GM12878 (cell line): ENCODE results near the gene KLC4.

Source experiments
- ASH2L ChIP-seq: fragments of 300-600, 200-600 bp; sonication (generic); IDR thresholded peaks from 2 replicates; pipeline ENCODE4 v1.6.1; 2017; ENCODE audit warnings: low read depth, mild to moderate bottlenecking, borderline replicate concordance
- EP300 ChIP-seq, 2 experiments: fragments of 150-350 bp in 1 of 2; IDR thresholded peaks; 2 replicates each; pipeline ENCODE4 v1.6.1; 2011 to 2012; ENCODE audit warnings: low read depth in 2 of 2, low read length in 2 of 2, borderline replicate concordance in 1 of 2, improper control_type of control experiment in 1 of 2, inconsistent platforms in 1 of 2; ENCODE audit not compliant: control insufficient read depth in 1 of 2
- MTA2 ChIP-seq: fragments of 450-650 bp; IDR thresholded peaks from 2 replicates; pipeline ENCODE4 v1.6.1; 2016; ENCODE audit warnings: low read depth, mild to moderate bottlenecking, moderate library complexity
- NR2C2 ChIP-seq: IDR thresholded peaks from 2 replicates; pipeline ENCODE4 v1.6.1; 2011; ENCODE audit warnings: borderline replicate concordance, low read depth; ENCODE audit not compliant: control insufficient read depth, insufficient read length
- POLR2A ChIP-seq: IDR thresholded peaks from 2 replicates; pipeline ENCODE4 v1.6.1; 2011; ENCODE audit warnings: low read depth, mild to moderate bottlenecking, low read length
- RAD21 ChIP-seq: IDR thresholded peaks from 2 replicates; pipeline ENCODE4 v1.6.1; 2011; ENCODE audit warnings: mild to moderate bottlenecking, low read depth, low read length, moderate library complexity; ENCODE audit not compliant: insufficient read depth
- RCOR1 ChIP-seq: conservative IDR thresholded peaks from 2 replicates; pipeline ENCODE4 v1.6.1; 2012; ENCODE audit warnings: low read depth, low read length, improper control_type of control experiment
- ZNF274 ChIP-seq: IDR thresholded peaks from one replicate; pipeline ENCODE4 v1.8.0; 2011; ENCODE audit not compliant: insufficient read length, insufficient read depth
- TF ChIP-seq, protein P1 (sequence below): fragments of 450-650 bp; IDR thresholded peaks from 2 replicates; pipeline ENCODE4 v1.6.1; 2017; ENCODE audit warnings: mild to moderate bottlenecking, low read depth, inconsistent platforms; ENCODE audit not compliant: poor library complexity, severe bottlenecking
- TF ChIP-seq, protein P2 (sequence below): fragments of 450-650 bp; formaldehyde crosslinking; IDR thresholded peaks from 2 replicates; pipeline ENCODE4 v1.4.0; 2022; ENCODE audit warnings: mild to moderate bottlenecking, moderate library complexity
- TF ChIP-seq, protein P3 (sequence below): fragments of 450-650 bp; IDR thresholded peaks from 2 replicates; pipeline ENCODE4 v1.6.1; 2017; ENCODE audit warnings: mild to moderate bottlenecking, moderate library complexity
- TF ChIP-seq, protein P4 (sequence below), 3 experiments: IDR thresholded peaks in 2 of 3; conservative IDR thresholded peaks in 1 of 3; 2 replicates each; pipeline ENCODE4 v1.5.1; 2011; ENCODE audit warnings: low read depth in 3 of 3, low read length in 3 of 3, mild to moderate bottlenecking in 3 of 3, control low read depth in 2 of 3, moderate library complexity in 2 of 3, inconsistent platforms in 1 of 3, mixed read lengths in 1 of 3; ENCODE audit not compliant: control insufficient read depth in 2 of 3, insufficient read depth in 1 of 3; ENCODE audit errors: extremely low read depth in 1 of 3

DNA sequence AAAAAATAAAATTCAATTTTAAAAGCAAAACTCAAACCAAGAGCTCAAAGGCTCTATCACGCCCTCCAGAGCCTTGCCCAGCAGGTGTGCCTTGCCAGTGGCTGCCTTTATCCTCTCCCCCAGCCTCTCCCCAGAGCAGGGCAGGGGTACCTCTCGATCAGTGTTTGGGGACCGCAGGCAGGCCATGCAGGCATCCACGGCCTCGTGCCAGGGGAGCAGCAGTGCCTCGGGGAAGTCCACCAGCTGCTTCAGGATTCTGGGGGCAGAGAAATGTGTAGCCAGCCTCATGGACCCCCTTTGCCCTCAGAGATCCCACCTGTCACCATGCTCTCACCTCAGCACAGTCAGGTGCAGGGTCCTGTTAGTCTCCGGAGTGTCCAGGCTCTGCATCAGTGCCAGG lies 11.4 kb upstream of the KLC4 start:
- TF ChIP-seq, protein P1, sequence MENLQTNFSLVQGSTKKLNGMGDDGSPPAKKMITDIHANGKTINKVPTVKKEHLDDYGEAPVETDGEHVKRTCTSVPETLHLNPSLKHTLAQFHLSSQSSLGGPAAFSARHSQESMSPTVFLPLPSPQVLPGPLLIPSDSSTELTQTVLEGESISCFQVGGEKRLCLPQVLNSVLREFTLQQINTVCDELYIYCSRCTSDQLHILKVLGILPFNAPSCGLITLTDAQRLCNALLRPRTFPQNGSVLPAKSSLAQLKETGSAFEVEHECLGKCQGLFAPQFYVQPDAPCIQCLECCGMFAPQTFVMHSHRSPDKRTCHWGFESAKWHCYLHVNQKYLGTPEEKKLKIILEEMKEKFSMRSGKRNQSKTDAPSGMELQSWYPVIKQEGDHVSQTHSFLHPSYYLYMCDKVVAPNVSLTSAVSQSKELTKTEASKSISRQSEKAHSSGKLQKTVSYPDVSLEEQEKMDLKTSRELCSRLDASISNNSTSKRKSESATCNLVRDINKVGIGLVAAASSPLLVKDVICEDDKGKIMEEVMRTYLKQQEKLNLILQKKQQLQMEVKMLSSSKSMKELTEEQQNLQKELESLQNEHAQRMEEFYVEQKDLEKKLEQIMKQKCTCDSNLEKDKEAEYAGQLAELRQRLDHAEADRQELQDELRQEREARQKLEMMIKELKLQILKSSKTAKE: no peak
- no peak for TF ChIP-seq NR2C2
- TF ChIP-seq, protein P2, sequence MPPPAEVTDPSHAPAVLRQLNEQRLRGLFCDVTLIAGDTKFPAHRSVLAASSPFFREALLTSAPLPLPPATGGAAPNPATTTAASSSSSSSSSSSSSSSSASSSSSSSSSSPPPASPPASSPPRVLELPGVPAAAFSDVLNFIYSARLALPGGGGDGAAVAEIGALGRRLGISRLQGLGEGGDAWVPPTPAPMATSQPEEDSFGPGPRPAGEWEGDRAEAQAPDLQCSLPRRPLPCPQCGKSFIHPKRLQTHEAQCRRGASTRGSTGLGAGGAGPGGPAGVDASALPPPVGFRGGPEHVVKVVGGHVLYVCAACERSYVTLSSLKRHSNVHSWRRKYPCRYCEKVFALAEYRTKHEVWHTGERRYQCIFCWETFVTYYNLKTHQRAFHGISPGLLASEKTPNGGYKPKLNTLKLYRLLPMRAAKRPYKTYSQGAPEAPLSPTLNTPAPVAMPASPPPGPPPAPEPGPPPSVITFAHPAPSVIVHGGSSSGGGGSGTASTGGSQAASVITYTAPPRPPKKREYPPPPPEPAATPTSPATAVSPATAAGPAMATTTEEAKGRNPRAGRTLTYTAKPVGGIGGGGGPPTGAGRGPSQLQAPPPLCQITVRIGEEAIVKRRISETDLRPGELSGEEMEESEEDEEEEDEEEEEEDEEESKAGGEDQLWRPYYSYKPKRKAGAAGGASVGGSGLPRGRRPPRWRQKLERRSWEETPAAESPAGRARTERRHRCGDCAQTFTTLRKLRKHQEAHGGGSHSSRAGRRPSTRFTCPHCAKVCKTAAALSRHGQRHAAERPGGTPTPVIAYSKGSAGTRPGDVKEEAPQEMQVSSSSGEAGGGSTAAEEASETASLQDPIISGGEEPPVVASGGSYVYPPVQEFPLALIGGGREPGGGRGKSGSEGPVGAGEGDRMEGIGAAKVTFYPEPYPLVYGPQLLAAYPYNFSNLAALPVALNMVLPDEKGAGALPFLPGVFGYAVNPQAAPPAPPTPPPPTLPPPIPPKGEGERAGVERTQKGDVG (CRISPR knock-in tag): no peak
- TF ChIP-seq ASH2L: no peak
- TF ChIP-seq RAD21: no peak
- TF ChIP-seq, protein P3, sequence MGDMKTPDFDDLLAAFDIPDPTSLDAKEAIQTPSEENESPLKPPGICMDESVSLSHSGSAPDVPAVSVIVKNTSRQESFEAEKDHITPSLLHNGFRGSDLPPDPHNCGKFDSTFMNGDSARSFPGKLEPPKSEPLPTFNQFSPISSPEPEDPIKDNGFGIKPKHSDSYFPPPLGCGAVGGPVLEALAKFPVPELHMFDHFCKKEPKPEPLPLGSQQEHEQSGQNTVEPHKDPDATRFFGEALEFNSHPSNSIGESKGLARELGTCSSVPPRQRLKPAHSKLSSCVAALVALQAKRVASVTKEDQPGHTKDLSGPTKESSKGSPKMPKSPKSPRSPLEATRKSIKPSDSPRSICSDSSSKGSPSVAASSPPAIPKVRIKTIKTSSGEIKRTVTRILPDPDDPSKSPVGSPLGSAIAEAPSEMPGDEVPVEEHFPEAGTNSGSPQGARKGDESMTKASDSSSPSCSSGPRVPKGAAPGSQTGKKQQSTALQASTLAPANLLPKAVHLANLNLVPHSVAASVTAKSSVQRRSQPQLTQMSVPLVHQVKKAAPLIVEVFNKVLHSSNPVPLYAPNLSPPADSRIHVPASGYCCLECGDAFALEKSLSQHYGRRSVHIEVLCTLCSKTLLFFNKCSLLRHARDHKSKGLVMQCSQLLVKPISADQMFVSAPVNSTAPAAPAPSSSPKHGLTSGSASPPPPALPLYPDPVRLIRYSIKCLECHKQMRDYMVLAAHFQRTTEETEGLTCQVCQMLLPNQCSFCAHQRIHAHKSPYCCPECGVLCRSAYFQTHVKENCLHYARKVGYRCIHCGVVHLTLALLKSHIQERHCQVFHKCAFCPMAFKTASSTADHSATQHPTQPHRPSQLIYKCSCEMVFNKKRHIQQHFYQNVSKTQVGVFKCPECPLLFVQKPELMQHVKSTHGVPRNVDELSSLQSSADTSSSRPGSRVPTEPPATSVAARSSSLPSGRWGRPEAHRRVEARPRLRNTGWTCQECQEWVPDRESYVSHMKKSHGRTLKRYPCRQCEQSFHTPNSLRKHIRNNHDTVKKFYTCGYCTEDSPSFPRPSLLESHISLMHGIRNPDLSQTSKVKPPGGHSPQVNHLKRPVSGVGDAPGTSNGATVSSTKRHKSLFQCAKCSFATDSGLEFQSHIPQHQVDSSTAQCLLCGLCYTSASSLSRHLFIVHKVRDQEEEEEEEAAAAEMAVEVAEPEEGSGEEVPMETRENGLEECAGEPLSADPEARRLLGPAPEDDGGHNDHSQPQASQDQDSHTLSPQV: no peak
- no peak for TF ChIP-seq RCOR1
- TF ChIP-seq MTA2: no peak
- TF ChIP-seq, protein P4, sequence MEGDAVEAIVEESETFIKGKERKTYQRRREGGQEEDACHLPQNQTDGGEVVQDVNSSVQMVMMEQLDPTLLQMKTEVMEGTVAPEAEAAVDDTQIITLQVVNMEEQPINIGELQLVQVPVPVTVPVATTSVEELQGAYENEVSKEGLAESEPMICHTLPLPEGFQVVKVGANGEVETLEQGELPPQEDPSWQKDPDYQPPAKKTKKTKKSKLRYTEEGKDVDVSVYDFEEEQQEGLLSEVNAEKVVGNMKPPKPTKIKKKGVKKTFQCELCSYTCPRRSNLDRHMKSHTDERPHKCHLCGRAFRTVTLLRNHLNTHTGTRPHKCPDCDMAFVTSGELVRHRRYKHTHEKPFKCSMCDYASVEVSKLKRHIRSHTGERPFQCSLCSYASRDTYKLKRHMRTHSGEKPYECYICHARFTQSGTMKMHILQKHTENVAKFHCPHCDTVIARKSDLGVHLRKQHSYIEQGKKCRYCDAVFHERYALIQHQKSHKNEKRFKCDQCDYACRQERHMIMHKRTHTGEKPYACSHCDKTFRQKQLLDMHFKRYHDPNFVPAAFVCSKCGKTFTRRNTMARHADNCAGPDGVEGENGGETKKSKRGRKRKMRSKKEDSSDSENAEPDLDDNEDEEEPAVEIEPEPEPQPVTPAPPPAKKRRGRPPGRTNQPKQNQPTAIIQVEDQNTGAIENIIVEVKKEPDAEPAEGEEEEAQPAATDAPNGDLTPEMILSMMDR (IDR thresholded peaks at IDR 0.05 in 2 of 3, conservative IDR thresholded peaks at IDR 0.05 in 1 of 3; ENCODE audit: control insufficient read depth in 2 of 3, extremely low read depth in 1 of 3, insufficient read depth in 1 of 3, low read depth in 3 of 3, low read length in 3 of 3): no peak
- no peak for TF ChIP-seq EP300 (IDR thresholded peaks at IDR 0.05; ENCODE audit: borderline replicate concordance in 1 of 2, control insufficient read depth in 1 of 2, low read depth in 2 of 2, low read length in 2 of 2)
- no peak for TF ChIP-seq ZNF274
- TF ChIP-seq POLR2A: peak; percentile 37; the same call in 1 of the 2 replicates
